GM23338 (cell line): Measurements from ENCODE around the gene OR51G1.

Experiments used
- CREB1 ChIP-seq: fragments of 250-450 bp; sonication (Bioruptor Pico); IDR thresholded peaks from 2 replicates; pipeline ENCODE4 v1.5.0; 2020; ENCODE audit warnings: low read depth, mild to moderate bottlenecking, moderate library complexity
- CTCF ChIP-seq, 2 experiments: fragments of 200-600 bp in 1 of 2; sonication (generic) in 1 of 2; conservative IDR thresholded peaks; 2 replicates each; pipeline versions ENCODE4 v1.5.1 to v1.6.1; 2016 to 2017; ENCODE audit warnings: antibody characterized with exemption in 2 of 2, low read depth in 2 of 2, mild to moderate bottlenecking in 2 of 2, moderate library complexity in 1 of 2
- ETS1 ChIP-seq: IDR thresholded peaks from 2 replicates; pipeline ENCODE4 v1.6.1; 2016; ENCODE audit warnings: antibody characterized with exemption
- EZH2 ChIP-seq: fragments of 200-600 bp; sonication (generic); IDR thresholded peaks from one replicate; pipeline ENCODE4 v1.8.0; 2017; ENCODE audit warnings: antibody characterized with exemption, mild to moderate bottlenecking, low read depth; ENCODE audit not compliant: unreplicated experiment
- EZH2phosphoT487 ChIP-seq: fragments of 200-600 bp; sonication (generic); IDR thresholded peaks from one replicate; pipeline ENCODE4 v1.8.1; 2018; ENCODE audit warnings: antibody characterized with exemption; ENCODE audit not compliant: unreplicated experiment
- JUNB ChIP-seq: IDR thresholded peaks from one replicate; pipeline ENCODE4 v1.6.1; 2016; ENCODE audit warnings: antibody characterized with exemption; ENCODE audit not compliant: unreplicated experiment
- NANOG ChIP-seq: IDR thresholded peaks from 2 replicates; pipeline ENCODE4 v1.6.1; 2016; ENCODE audit warnings: antibody characterized with exemption, borderline replicate concordance
- POLR2AphosphoS5 ChIP-seq: IDR thresholded peaks from 2 replicates; pipeline ENCODE4 v1.6.1; 2016; ENCODE audit warnings: antibody characterized with exemption, low read depth
- REST ChIP-seq: IDR thresholded peaks from one replicate; pipeline ENCODE4 v1.6.1; 2018; ENCODE audit warnings: antibody characterized with exemption; ENCODE audit not compliant: unreplicated experiment
- STAT1 ChIP-seq: IDR thresholded peaks from one replicate; pipeline ENCODE4 v1.6.1; 2016; ENCODE audit warnings: antibody characterized with exemption; ENCODE audit not compliant: unreplicated experiment
- ZNF114 ChIP-seq: fragments of 250-450 bp; sonication (Bioruptor Pico); IDR thresholded peaks from 2 replicates; pipeline ENCODE4 v1.5.0; 2020; ENCODE audit warnings: mild to moderate bottlenecking, moderate library complexity
- ZNF331 ChIP-seq: fragments of 250-450 bp; sonication (Bioruptor Pico); IDR thresholded peaks from 2 replicates; pipeline ENCODE4 v1.5.0; 2020; ENCODE audit warnings: low read depth, mild to moderate bottlenecking, moderate library complexity

GRCh38 chr11:4884361-4884760 is 39.8 kb downstream of the OR51G1 start:
- TF ChIP-seq CTCF (conservative IDR thresholded peaks at IDR 0.05; ENCODE audit: low read depth in 2 of 2) (no peak), EZH2 (no peak), POLR2AphosphoS5 (no peak), JUNB (no peak), ETS1 (no peak), EZH2phosphoT487 (no peak), CREB1 (no peak), NANOG (no peak), REST (no peak), ZNF114 (CRISPR knock-in tag) (no peak), STAT1 (no peak), ZNF331 (CRISPR knock-in tag) (no peak)
